HUDEP-2 (cell line): ENCODE results near the gene RSRP1.

Source experiments
- DNase-seq, 76 experiments: peaks; one replicate each; lab custom pipeline; 2025; ENCODE audit not compliant: unreplicated experiment in 76 of 76; lab: John Stamatoyannopoulos, UW

RSRP1 gene

GRCh38 chr1:25222606-25223005 lies 24.6 kb downstream of the RSRP1 start:
- no peak for DNase-seq

- no peak for DNase-seq
These were observed 26.6 kb downstream of the RSRP1 start for GRCh38 chr1:25220666-25221065.

- no peak for DNase-seq
These were observed 27.5 kb downstream of the RSRP1 start for GRCh38 chr1:25219661-25220251.

GRCh38 chr1:25217598-25218232 lies 29.5 kb downstream of the RSRP1 start:
- DNase-seq, result no peak

GRCh38 chr1:25217015-25217414 lies 30.2 kb downstream of the RSRP1 start:
- DNase-seq, result no peak

- peak in 5 of 76 experiments; percentile 13 to 22 (median 16) for DNase-seq
These were observed 31.1 kb downstream of the RSRP1 start for GRCh38 chr1:25216123-25216522.

GRCh38 chr1:25212725-25213124 lies 34.5 kb downstream of the RSRP1 start:
- DNase-seq, result no peak

- no peak for DNase-seq
These were observed 36.5 kb downstream of the RSRP1 start for GRCh38 chr1:25210728-25211127.

GRCh38 chr1:25209516-25209915 lies 37.7 kb downstream of the RSRP1 start:
- no peak for DNase-seq

GRCh38 chr1:25208561-25209222 lies 38.6 kb downstream of the RSRP1 start:
- no peak for DNase-seq

- DNase-seq, result no peak
These were observed 39.2 kb downstream of the RSRP1 start for GRCh38 chr1:25208092-25208491.

GRCh38 chr1:25206201-25206600 lies 41.1 kb downstream of the RSRP1 start:
- no peak for DNase-seq

- no peak for DNase-seq
These were observed 41.5 kb downstream of the RSRP1 start for GRCh38 chr1:25205786-25206185.

- DNase-seq, result peak in 20 of 76 experiments; percentile 4 to 39 (median 16)
These were observed 42.3 kb downstream of the RSRP1 start for GRCh38 chr1:25204797-25205480.

- no peak for DNase-seq
These were observed 46.2 kb downstream of the RSRP1 start for GRCh38 chr1:25201006-25201405.

- no peak for DNase-seq
These were observed 47.2 kb downstream of the RSRP1 start for GRCh38 chr1:25199819-25200620.

GRCh38 chr1:25198663-25199252 lies 48.5 kb downstream of the RSRP1 start:
- DNase-seq, result no peak

GRCh38 chr1:25197982-25198662 lies 49.1 kb downstream of the RSRP1 start:
- DNase-seq, result no peak

- no peak for DNase-seq
These were observed 49.8 kb downstream of the RSRP1 start for GRCh38 chr1:25197235-25197975.
